Vein endothelial cell (primary cell): ENCODE measurements around the gene FOXO3B. TPM values are rescaled to one million over a fixed set of nuclear protein-coding genes. Genes with fewer than 3 reads are reported as not detected.

Experiments used
- small RNA-seq: library from RNA; depleted of rRNA; stranded (forward); fragments of <200 nt; gene quantifications from one replicate; pipeline ENCODE3, GENCODE V24; 2012
- total RNA-seq: library from RNA; depleted of rRNA; stranded (reverse); fragments of >200 nt; gene quantifications from 2 replicates; pipeline ENCODE4 v1.2.3, GENCODE V29; 2012

FOXO3B gene
- total RNA-seq: 5.6 and 5.9 TPM in 2 replicates

DNA sequence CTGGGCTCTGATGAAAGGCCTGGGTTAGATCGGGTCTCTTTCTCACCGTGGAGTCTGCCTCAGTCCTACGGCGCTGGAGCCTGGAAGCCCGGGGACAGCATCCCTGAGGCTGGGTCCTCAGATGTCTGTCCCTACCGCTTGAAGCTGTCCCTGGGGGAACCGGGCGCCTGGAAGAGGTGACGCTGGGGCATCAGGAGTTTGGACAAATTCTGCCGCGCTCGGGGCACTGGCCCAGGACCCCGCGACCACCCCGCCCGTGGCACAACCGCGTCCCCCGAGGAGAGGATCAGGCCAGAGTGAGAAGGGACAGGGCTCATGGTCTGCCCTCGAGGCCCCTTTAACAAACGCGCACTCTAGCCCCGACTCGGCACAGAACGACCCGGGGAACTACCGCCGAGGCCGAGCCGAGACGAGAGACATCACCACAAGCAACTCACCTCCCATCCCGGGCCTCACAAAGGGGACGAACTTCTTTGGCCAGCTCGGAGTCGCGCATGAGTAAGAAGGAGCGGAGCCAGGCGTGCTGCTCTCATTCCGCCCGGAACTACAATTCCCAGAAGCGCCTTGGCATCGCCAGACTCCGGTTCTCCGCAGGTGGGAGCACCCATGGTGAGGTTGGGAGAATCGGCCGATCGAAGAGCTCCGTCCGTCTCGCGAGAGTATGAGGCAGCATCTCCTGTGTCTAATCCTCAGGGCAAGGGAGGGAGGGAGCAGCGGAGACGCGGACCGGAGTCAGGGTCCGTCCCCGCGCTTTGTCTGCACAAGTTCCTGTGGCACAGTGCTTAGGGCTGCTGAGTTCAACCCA lies at the start of gene FOXO3B:
FOXO3B (minus strand) TSS at position 548 of the 805 bp plus-strand sequence. CDS start 663 bp downstream, outside the sequence.

DNA sequence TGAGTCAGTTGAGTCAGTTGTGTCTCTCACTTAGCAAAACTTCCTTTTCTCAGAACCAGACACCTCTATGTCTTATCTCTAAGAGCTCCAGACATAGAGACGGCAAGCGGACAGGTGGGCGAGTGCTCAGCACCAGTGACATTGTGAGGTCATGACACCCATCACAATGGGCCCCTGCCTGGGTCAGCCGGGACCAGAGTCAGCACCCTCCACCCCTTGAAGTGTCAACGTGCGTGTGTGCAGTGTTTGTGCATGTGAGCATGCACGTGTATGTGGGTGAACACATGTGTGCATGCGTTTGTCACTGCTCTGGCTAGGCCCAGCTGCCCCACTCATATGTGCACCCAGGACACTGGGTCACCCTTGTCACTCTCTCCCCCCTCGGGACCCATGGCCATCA lies 37.8 kb downstream of the FOXO3B start, which contains the start of gene TBC1D28:
TBC1D28 (minus strand) TSS at position 101 of the 400 bp plus-strand sequence. CDS start 3,039 bp downstream, outside the sequence.

Small RNAs within 50 kb of the gene (small RNA-seq; reads per million reads assigned to genes)
- gene AC026271.2: not detected
- not detected for gene AC026271.4

Other genes starting within 250 kb of the FOXO3B start
- not detected in 2 replicates for gene LGALS9C, start 205.5 kb downstream of the FOXO3B start, total RNA-seq
- not detected in 2 replicates for gene TBC1D28, start 37.9 kb downstream of the FOXO3B start, total RNA-seq
- under 0.01 TPM in 1 of 2 replicates, not detected in the other for gene FBXW10, start 61.7 kb upstream of the FOXO3B start, total RNA-seq
- gene TVP23B, start 98.9 kb upstream of the FOXO3B start, total RNA-seq: 38.5 and 48.1 TPM in 2 replicates
- 27.1 and 33.1 TPM in 2 replicates for gene PRPSAP2, start 175.8 kb upstream of the FOXO3B start, total RNA-seq